A549 (cell line): Measurements from ENCODE around the gene POLA1. TPM values are rescaled to one million over a fixed set of nuclear protein-coding genes. Genes with fewer than 3 reads are reported as not detected.

Source experiments
- ATAC-seq, 2 experiments: fragments of 200-7000 bp in 1 of 2; fragments of >200 bp in 1 of 2; cut with Nextera tagmentation in 1 of 2; cut with Tn5 transposase in 1 of 2; 3 replicates each; pipeline versions ENCODE4 v1.8.0 to v1.9.1; 2018 to 2020; ENCODE audit warnings: mild to moderate bottlenecking in 1 of 2, moderate library complexity in 1 of 2
- CTCF ChIA-PET: fragments of 300-600 bp; sonication (Branson Sonifier 250); formaldehyde crosslinking; extraction: SDS; loops from one replicate; lab custom pipeline; 2021; ENCODE audit warnings: antibody characterized with exemption, inconsistent platforms; lab: Yijun Ruan, JAX
- POLR2A ChIA-PET: fragments of 350-600 bp; formaldehyde crosslinking; extraction: SDS; loops from one replicate; lab custom pipeline; 2021; ENCODE audit warnings: antibody characterized with exemption, inconsistent platforms; lab: Yijun Ruan, JAX
- DNase-seq, 2 experiments: peaks; one replicate each; pipeline versions ENCODE4 v3.0.0 to v3.0.0-alpha.2; 2011 to 2016; ENCODE audit warnings: low read depth in 1 of 2, low spot score in 1 of 2
- FAIRE-seq: peaks from 2 replicates; lab custom pipeline; 2011; peaks lifted over from hg19 to GRCh38; lab: Jason Lieb, UNC
- H3K27ac ChIP-seq, 2 experiments: fragments of >200 bp; sonication (Bioruptor Twin); formaldehyde crosslinking; 3 replicates each; pipeline ENCODE4 v1.5.1; 2016 to 2017
- H3K4me1 ChIP-seq: fragments of >200 bp; sonication (Bioruptor Twin); formaldehyde crosslinking; 3 replicates; pipeline ENCODE4 v1.6.1; 2016
- H3K4me2 ChIP-seq: fragments of >200 bp; sonication (Bioruptor Twin); formaldehyde crosslinking; 3 replicates; pipeline ENCODE4 v1.6.1; 2016
- H3K4me3 ChIP-seq: fragments of >200 bp; sonication (Bioruptor Twin); formaldehyde crosslinking; 3 replicates; pipeline ENCODE4 v1.5.1; 2016
- H3K9me3 ChIP-seq: fragments of >200 bp; sonication (Bioruptor Twin); formaldehyde crosslinking; 3 replicates; pipeline ENCODE4 v1.6.1; 2016
- BCL3 ChIP-seq: fragments of >200 bp; sonication (Bioruptor Twin); formaldehyde crosslinking; IDR thresholded peaks from 3 replicates; pipeline ENCODE4 v1.6.1; 2016
- BHLHE40 ChIP-seq: IDR thresholded peaks from 2 replicates; pipeline ENCODE4 v1.6.1; 2012; ENCODE audit warnings: low read depth, low read length, inconsistent platforms
- CEBPB ChIP-seq, 2 experiments: fragments of >200 bp in 1 of 2; sonication (Bioruptor Twin) in 1 of 2; formaldehyde crosslinking in 1 of 2; IDR thresholded peaks; 2 replicates each; pipeline ENCODE4 v1.6.1; 2012 to 2016
- CHD4 ChIP-seq: fragments of 200-600 bp; sonication (generic); IDR thresholded peaks from 2 replicates; pipeline ENCODE4 v1.6.1; 2016; ENCODE audit warnings: antibody characterized with exemption, mild to moderate bottlenecking, borderline replicate concordance
- CTCF ChIP-seq: fragments of >200 bp; sonication (Bioruptor Twin); formaldehyde crosslinking; IDR thresholded peaks from 3 replicates; pipeline ENCODE4 v1.5.1; 2016
- E2F6 ChIP-seq: IDR thresholded peaks from 2 replicates; pipeline ENCODE4 v1.6.1; 2012; ENCODE audit warnings: low read depth, borderline replicate concordance
- FOXS1 ChIP-seq: fragments of 250-450 bp; sonication (Bioruptor Pico); IDR thresholded peaks from 2 replicates; pipeline ENCODE4 v1.5.0; 2020; ENCODE audit warnings: mild to moderate bottlenecking, moderate library complexity
- HEYL ChIP-seq: fragments of 250-450 bp; sonication (Bioruptor Pico); IDR thresholded peaks from 2 replicates; pipeline ENCODE4 v1.8.0; 2021; ENCODE audit warnings: mild to moderate bottlenecking, moderate library complexity
- HOXB5 ChIP-seq: fragments of 250-450 bp; sonication (Bioruptor Pico); IDR thresholded peaks from 2 replicates; pipeline ENCODE4 v1.5.0; 2020; ENCODE audit warnings: mild to moderate bottlenecking, moderate library complexity
- PBX3 ChIP-seq: IDR thresholded peaks from 2 replicates; pipeline ENCODE4 v1.6.1; 2012
- PHF8 ChIP-seq: fragments of 200-600 bp; sonication (generic); IDR thresholded peaks from 2 replicates; pipeline ENCODE4 v1.6.1; 2016; ENCODE audit warnings: low read depth, mild to moderate bottlenecking, antibody characterized with exemption, moderate library complexity, borderline replicate concordance
- POLR2AphosphoS2 ChIP-seq: conservative IDR thresholded peaks from 2 replicates; pipeline ENCODE4 v1.6.1; 2012; ENCODE audit warnings: low read length, improper control_type of control experiment, inconsistent platforms
- RARB ChIP-seq: fragments of 250-450 bp; sonication (Bioruptor Pico); IDR thresholded peaks from 2 replicates; pipeline ENCODE4 v1.8.0; 2021; ENCODE audit warnings: mild to moderate bottlenecking, moderate library complexity
- RFX5 ChIP-seq: fragments of 450-650 bp; IDR thresholded peaks from 2 replicates; pipeline ENCODE4 v1.7.1; 2014; ENCODE audit warnings: antibody characterized with exemption, mild to moderate bottlenecking, moderate library complexity
- RNF2 ChIP-seq: fragments of 200-600 bp; sonication (generic); IDR thresholded peaks from 2 replicates; pipeline ENCODE4 v1.6.1; 2016; ENCODE audit warnings: low read depth, mild to moderate bottlenecking, antibody characterized with exemption, moderate library complexity, borderline replicate concordance
- TP53 ChIP-seq: fragments of 250-450 bp; sonication (Bioruptor Pico); IDR thresholded peaks from 2 replicates; pipeline ENCODE4 v1.5.0; 2021; ENCODE audit warnings: mild to moderate bottlenecking, moderate library complexity
- ZFP36 ChIP-seq: fragments of 450-650 bp; IDR thresholded peaks from 2 replicates; pipeline ENCODE4 v1.6.1; 2014; ENCODE audit warnings: borderline replicate concordance; ENCODE audit not compliant: partially characterized antibody
- ZNF302 ChIP-seq: fragments of 250-450 bp; sonication (Bioruptor Pico); IDR thresholded peaks from 2 replicates; pipeline ENCODE4 v1.9.0; 2021; ENCODE audit warnings: inconsistent platforms, mild to moderate bottlenecking, moderate library complexity
- WGBS: methylation state at CpG from one replicate; pipeline ENCODE4 v1.1.6; 2017; ENCODE audit errors: missing lambda C conversion rate; 5-methylcytosine and 5-hydroxymethylcytosine counted together
- polyA plus RNA-seq, 4 experiments: library from polyadenylated mRNA; depleted of rRNA in 3 of 4; stranded (reverse); fragments of >200 nt; fragmentation: RNase III in 1 of 4; extraction: RNeasy Plus Mini Kit Qiagen cat#74134 plus additional on column Dnase treatment in 1 of 4; gene quantifications; 2 replicates in 3 of 4; 3 replicates in 1 of 4; pipeline ENCODE4 v1.2.3, GENCODE V29; 2011 to 2017

POLA1 gene
- polyA plus RNA-seq, 2 of the 4 experiments (the other 2 are of a cell fraction), result 8.8 to 17.5 TPM

GRCh38 chrX:24828600-24828999 is 134.9 kb downstream of the POLA1 start:
- H3K4me1 ChIP-seq, result no peaks in the 10 kb centered on the region
- ATAC-seq (no peak), DNase-seq (no peak), FAIRE-seq (peak; percentile 97)
- TF ChIP-seq ZFP36 (no peak), RNF2 (no peak), CTCF (no peak), E2F6 (no peak)
- WGBS, result 77% methylated on average over 2 of the region's 2 CpGs
- POLR2A ChIA-PET, result no interaction called here
- CTCF ChIA-PET, result interaction anchor here (1.8 to 2.2 kb wide), 2 partner anchors 10 to 316 kb away, joined by 7 to 8 read pairs; no protein-coding TSS in a partner anchor
- H3K4me3 ChIP-seq, result no peak overlapping the region
- H3K4me2 ChIP-seq, result no peak overlapping the region
- H3K27ac ChIP-seq, result no peak overlapping the region
- no peaks in the 10 kb centered on the region for H3K9me3 ChIP-seq

- H3K9me3 ChIP-seq, result no peaks in the 10 kb centered on the region
- FAIRE-seq, result no peak
- TF ChIP-seq CHD4, result no peak
- no peak for TF ChIP-seq HEYL
- no peak for TF ChIP-seq FOXS1 (CRISPR knock-in tag)
- TF ChIP-seq HOXB5 (CRISPR knock-in tag), result no peak
- TF ChIP-seq BCL3, result no peak
- no peak for TF ChIP-seq CEBPB (IDR thresholded peaks at IDR 0.05)
- TF ChIP-seq RFX5, result no peak
- no peak for TF ChIP-seq BHLHE40
- TF ChIP-seq, all 56 proteins: peak for 0
- ATAC-seq, result no peak
- no peak overlapping the region for H3K4me3 ChIP-seq
- CTCF ChIA-PET, result interaction anchor here (0.6 to 1.2 kb wide), 2 partner anchors 79 to 308 kb away, joined by 3 read pairs; no protein-coding TSS in a partner anchor
- WGBS, result 94% methylated on average over 4 of the region's 5 CpGs
- H3K4me1 ChIP-seq, result peaks cover under 1% of the 10 kb centered on the region; the same call in 2 of the 3 replicates
- no peak for DNase-seq
- POLR2A ChIA-PET, result no interaction called here
- H3K27ac ChIP-seq, result no peak overlapping the region
- H3K4me2 ChIP-seq, result no peak overlapping the region
Observed at GRCh38 chrX:24833695-24834094, 140.0 kb downstream of the POLA1 start.

- H3K9me3 ChIP-seq, result no peaks in the 10 kb centered on the region
- TF ChIP-seq PBX3, result no peak
- no peak for TF ChIP-seq RARB (CRISPR knock-in tag)
- no peak for TF ChIP-seq PHF8
- no peak for TF ChIP-seq POLR2AphosphoS2
- TF ChIP-seq ZNF302 (CRISPR knock-in tag), result no peak
- no peak for TF ChIP-seq TP53
- ChIA-PET POLR2A (interaction anchor here (1.1 kb wide), 1 partner anchor 183 kb away, joined by 6 read pairs; no protein-coding TSS in a partner anchor), CTCF (interaction anchor here (0.6 to 3.4 kb wide), 26 partner anchors 10 to 306 kb away, joined by 3 to 42 read pairs (median 4); partner anchors contain the start of gene ARX)
- H3K27ac ChIP-seq, result no peak overlapping the region
- H3K4me3 ChIP-seq, result no peak overlapping the region
- no peak for DNase-seq
- no peak overlapping the region for H3K4me2 ChIP-seq
- no peak for ATAC-seq
- peaks cover 16% of the 10 kb centered on the region; the same call in 2 of the 3 replicates for H3K4me1 ChIP-seq
- FAIRE-seq, result no peak
Observed at GRCh38 chrX:24837966-24838365, 144.2 kb downstream of the POLA1 start.
